Sigmoid colon (tissue), 4 donors: ENCODE measurements around the gene NEMP1.

ENCODE experiments used
- POLR2AphosphoS5 ChIP-seq, 4 donors: sonication (generic); formaldehyde crosslinking; IDR thresholded peaks; one replicate each; pipeline ENCODE4 v1.6.1; 2017; ENCODE audit warnings: antibody characterized with exemption in 4 of 4
- TF ChIP-seq, protein P1 (sequence below), 4 experiments: fragments of 450-650 bp in 3 of 4; fragments of 200-600 bp in 1 of 4; IDR thresholded peaks; one replicate each; pipeline ENCODE4 v1.5.1; 2016 to 2019; ENCODE audit warnings: antibody characterized with exemption in 4 of 4, mild to moderate bottlenecking in 3 of 4, moderate library complexity in 2 of 4

DNA sequence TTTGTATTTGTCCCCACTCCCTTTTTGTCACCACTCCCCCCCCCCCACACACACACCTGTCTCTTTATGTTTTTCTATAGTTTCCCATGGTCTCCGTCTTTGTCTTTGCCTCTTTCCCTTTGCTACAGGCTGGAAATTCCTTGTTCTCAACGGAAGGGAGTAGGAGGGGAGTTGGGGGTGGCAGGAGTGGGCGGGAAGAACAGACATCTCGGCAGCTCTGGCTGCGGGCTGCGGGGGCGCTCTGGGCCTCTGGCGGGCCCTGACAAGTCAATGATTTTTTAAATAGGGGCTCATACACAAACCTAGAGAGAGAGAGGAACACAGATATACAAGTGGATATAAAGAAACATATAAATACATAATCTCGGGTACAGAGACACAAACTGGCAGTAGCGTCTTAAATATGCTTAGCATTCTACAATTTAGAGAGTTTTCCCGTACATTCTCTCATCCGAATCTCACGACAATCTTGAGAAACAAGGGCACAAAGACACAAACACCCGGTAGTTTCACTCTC lies 8.0 kb upstream of the NEMP1 start:
- TF ChIP-seq, protein P1, sequence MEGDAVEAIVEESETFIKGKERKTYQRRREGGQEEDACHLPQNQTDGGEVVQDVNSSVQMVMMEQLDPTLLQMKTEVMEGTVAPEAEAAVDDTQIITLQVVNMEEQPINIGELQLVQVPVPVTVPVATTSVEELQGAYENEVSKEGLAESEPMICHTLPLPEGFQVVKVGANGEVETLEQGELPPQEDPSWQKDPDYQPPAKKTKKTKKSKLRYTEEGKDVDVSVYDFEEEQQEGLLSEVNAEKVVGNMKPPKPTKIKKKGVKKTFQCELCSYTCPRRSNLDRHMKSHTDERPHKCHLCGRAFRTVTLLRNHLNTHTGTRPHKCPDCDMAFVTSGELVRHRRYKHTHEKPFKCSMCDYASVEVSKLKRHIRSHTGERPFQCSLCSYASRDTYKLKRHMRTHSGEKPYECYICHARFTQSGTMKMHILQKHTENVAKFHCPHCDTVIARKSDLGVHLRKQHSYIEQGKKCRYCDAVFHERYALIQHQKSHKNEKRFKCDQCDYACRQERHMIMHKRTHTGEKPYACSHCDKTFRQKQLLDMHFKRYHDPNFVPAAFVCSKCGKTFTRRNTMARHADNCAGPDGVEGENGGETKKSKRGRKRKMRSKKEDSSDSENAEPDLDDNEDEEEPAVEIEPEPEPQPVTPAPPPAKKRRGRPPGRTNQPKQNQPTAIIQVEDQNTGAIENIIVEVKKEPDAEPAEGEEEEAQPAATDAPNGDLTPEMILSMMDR (IDR thresholded peaks at IDR 0.05) = peak in 2 of 4 experiments; percentile 24
- TF ChIP-seq POLR2AphosphoS5 (IDR thresholded peaks at IDR 0.05) = no peak
